NB4 (cell line): ENCODE results near the gene CP.

Source experiments
- DNase-seq: peaks from one replicate; pipeline ENCODE4 v3.0.0; 2010; ENCODE audit warnings: low read depth
- H3K4me3 ChIP-seq: one replicate; pipeline ENCODE4 v1.5.1; 2011; ENCODE audit warnings: mild to moderate bottlenecking, low read depth, low read length, moderate library complexity
- MAX ChIP-seq: IDR thresholded peaks from 2 replicates; pipeline ENCODE4 v1.6.1; 2011; ENCODE audit warnings: low read depth, low read length
- MYC ChIP-seq: IDR thresholded peaks from 2 replicates; pipeline ENCODE4 v1.6.1; 2011; ENCODE audit warnings: low read depth, low read length
- POLR2A ChIP-seq: IDR thresholded peaks from 2 replicates; pipeline ENCODE4 v1.6.1; 2011; ENCODE audit warnings: mild to moderate bottlenecking; ENCODE audit not compliant: insufficient read length; ENCODE audit errors: extremely low read depth
- TF ChIP-seq, protein P1 (sequence below): IDR thresholded peaks from one replicate; pipeline ENCODE4 v1.5.1; 2012; ENCODE audit warnings: low read depth, low read length

The CP gene

DNA sequence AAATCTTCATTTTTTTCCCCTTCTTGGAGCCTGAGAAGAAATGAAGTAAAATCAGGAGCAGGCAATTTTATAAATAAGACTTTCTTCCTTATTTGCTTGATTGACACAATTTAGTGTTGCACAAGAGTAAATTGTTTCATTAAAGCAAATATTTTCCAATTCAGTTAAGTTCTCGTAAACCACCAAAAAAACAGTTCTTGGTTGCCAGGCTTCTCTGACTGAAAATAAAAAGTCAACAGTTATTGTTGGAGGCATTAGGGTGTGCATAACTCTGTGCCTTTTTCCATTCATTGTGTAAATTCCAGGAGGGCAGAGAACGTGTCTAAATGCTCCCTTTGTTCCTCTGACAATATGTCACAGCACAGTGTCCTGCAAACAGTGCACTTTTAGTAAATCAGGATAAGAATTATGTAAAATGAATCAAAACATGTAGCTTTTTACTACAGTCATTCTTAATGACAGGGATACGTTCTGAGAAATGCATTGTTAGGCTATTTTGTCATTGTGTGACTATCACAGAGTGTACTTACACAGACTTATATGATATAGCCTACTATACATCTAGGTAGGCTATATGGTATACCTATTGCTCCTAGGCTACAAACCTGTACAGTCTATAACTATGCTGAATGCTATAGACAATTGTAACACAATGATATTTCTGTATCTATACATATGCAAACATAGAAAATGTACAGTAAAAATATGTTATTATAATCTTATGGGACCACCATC is at the start of gene CP:
Gene CP (minus strand): TSS at position 47 of the 735 bp plus-strand sequence. CDS start 37 bp downstream, at position 10.
- DNase-seq, result no peak
- TF ChIP-seq MYC, result no peak
- no peak for TF ChIP-seq POLR2A
- TF ChIP-seq MAX, result no peak
- TF ChIP-seq, protein P1, sequence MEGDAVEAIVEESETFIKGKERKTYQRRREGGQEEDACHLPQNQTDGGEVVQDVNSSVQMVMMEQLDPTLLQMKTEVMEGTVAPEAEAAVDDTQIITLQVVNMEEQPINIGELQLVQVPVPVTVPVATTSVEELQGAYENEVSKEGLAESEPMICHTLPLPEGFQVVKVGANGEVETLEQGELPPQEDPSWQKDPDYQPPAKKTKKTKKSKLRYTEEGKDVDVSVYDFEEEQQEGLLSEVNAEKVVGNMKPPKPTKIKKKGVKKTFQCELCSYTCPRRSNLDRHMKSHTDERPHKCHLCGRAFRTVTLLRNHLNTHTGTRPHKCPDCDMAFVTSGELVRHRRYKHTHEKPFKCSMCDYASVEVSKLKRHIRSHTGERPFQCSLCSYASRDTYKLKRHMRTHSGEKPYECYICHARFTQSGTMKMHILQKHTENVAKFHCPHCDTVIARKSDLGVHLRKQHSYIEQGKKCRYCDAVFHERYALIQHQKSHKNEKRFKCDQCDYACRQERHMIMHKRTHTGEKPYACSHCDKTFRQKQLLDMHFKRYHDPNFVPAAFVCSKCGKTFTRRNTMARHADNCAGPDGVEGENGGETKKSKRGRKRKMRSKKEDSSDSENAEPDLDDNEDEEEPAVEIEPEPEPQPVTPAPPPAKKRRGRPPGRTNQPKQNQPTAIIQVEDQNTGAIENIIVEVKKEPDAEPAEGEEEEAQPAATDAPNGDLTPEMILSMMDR, result no peak
- no peak within 1 kb of the TSS for H3K4me3 ChIP-seq

GRCh38 chr3:149270180-149270579 is 48.6 kb upstream of the CP start:
- no peak for DNase-seq
- no peak overlapping the region for H3K4me3 ChIP-seq
- TF ChIP-seq, protein P1, result no peak
- TF ChIP-seq MAX, result no peak
- TF ChIP-seq MYC, result no peak
- TF ChIP-seq POLR2A, result no peak

DNA sequence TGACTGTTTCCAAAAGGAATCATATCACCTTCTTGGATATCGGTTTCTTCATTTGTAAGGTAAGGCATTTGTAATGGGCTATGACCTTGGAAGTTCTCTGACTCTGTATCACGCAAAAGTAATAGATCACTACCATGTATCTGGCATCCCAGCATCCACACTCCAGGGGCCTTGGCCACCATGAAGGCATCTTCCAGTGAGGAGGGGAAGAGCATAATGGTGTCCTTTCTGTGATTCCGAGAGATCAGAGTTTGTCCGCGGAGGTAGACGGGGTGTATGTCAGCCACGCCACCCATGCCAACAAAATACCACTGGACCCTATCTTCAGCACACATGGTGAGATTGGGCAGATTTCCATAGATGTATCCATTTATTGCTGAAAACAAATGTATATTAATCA is 48.1 kb upstream of the CP start:
- no peak for DNase-seq
- H3K4me3 ChIP-seq, result no peak overlapping the region
- TF ChIP-seq, protein P1, result no peak
- TF ChIP-seq POLR2A (no peak), MYC (no peak), MAX (no peak)

DNA sequence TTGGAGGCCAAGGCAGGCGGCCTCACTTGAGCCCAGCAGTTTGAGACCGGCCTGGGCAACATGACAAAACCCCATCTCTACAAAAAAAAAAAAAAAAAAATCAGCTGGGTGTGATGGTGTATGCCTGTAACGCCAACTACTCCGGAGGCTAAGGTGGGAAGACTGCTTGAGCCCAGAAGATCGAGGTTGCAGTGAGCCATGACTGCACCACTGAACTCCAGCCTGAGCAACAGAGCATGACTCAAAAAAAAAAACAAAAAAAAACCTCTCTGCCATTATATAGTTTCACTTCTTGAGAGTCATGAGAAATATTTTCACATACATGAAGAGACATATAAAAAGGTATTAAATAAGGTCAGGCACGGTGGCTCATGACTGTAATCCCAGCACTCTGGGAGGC is 45.9 kb upstream of the CP start:
- TF ChIP-seq MYC, result no peak
- no peak for TF ChIP-seq MAX
- TF ChIP-seq, protein P1, result no peak
- no peak overlapping the region for H3K4me3 ChIP-seq
- no peak for DNase-seq

DNA sequence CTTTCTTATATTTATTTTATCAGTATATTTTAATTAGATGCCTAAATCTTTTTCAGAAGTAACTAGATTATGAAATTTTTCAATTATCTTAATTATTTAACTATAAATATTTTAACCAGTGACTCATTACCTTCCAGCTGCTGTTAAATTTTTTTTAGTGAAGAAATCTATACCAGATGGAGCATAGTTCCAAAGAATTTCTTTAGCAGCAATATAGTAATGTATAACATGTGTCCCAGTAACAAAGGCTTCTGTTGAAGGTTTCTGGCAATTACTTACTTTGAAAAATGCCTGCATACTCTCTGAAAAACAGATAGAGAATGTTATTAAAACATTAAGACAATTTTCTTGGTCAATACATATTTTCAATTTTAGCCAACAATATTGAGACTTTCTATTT is 45.1 kb upstream of the CP start:
- DNase-seq, result no peak
- TF ChIP-seq POLR2A (no peak), MYC (no peak), MAX (no peak)
- TF ChIP-seq, protein P1, result no peak
- H3K4me3 ChIP-seq, result no peak overlapping the region
